Glomerular endothelial cell (primary cell): Measurements from ENCODE around the gene CD247. TPM values are rescaled to one million over a fixed set of nuclear protein-coding genes. Genes with fewer than 3 reads are reported as not detected.

ENCODE experiments used
- DNase-seq: peaks from one replicate; pipeline ENCODE4 v3.0.0-alpha.2; 2011; ENCODE audit warnings: low read depth, low spot score; ENCODE audit errors: extremely low read depth
- total RNA-seq: library from RNA; depleted of rRNA; stranded (reverse); fragments of >200 nt; gene quantifications from 2 replicates; pipeline ENCODE4 v1.2.3, GENCODE V29; 2015

CD247 gene
- total RNA-seq, 1 donor from 2014 or later = not detected

DNA sequence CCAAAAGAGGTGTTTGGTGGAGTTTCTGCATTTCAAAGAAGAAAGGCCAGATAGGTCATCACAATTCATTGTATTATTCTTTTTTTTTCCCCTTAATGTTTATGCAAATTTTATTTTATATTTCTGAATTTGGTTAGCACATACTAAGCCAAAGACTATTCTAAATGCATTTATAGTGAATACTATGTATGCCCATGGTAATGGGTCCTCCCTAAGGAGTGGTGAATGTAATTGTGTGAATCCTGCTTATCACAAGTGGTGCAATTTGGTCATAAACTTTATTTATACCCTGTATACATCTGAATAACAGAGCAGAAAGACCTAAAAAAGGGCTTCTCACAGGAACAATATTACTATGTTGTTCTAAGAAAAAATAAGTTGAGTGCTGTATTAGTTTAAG lies 99.1 kb downstream of the CD247 start:
- DNase-seq = no peak

DNA sequence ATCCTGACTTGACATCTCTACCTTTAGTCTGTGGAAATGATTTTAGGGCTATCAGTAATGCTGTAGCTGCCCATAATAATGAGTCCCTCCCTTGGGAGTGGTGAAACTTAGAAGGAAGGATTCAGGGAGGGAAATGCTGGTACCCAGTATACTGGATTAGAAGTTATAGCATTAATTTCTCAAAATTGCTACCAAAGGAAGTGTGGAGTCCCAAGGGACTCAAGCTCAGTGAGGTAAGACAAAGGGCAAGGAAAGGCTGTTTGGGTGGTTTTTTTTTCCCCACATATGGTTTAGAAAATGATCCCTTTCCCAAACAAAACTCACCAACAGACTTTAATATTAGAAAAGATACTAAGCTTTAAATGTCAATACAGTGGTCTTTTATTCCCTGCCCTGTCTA lies 99.9 kb downstream of the CD247 start:
- DNase-seq = no peak

DNA sequence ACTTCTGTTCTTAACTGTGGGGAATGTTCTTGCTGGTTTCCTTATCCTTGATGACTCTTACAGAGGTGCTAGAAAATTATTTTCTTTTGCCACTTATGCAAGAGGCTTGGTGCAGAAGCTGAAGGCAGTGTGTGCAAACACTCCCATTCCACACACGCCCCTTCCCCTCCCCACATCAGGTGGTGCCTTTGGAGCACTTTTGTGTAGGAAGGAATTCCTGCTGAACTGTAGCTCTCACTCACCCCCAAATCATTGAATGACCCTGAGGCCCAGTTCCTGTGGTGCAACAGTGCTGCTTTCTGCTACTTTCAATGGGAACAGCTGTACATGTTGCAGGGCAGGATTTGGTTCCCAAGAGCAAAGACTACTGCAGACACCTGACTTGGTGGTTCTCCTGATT lies 101.8 kb downstream of the CD247 start:
- no peak for DNase-seq

DNA sequence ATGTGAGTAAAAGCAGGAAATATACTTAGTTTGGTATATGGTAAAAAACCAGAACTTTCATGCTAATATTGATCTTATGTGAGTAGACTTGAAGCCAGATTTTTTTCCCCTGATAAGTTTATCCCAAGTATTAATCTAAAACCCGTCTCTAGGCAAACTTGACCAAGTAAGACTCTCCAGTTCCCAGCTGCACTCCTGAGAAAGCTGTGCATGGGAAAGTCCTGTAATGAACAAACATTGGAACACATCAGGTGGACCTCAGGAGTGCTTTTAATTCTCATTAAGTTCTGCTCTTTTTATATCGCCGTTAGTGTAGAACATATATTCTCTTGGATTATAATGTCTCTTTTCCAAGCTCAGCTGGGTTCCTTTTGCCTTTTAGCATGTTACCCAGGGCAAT lies 105.0 kb downstream of the CD247 start:
- no peak for DNase-seq

DNA sequence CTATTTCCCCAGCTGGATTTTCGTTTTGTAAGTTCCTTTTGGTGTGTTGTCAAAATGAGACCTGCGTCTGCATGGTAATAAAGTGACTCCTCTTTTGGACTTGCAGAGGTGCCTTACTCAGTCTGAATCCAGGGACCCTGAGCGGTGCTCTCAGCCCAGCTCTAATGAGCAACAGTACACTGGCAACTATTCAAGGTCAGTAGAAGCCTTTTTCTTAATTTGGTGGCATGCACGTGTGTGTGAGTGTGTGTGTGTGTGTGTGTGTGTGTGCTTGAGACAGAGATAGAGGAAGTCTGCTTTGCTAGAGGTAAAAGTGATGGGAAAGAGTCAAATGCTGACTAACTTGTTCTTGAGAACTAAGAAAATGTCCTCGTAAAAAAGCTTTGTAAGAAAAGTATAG lies 105.4 kb downstream of the CD247 start:
- DNase-seq = no peak

DNA sequence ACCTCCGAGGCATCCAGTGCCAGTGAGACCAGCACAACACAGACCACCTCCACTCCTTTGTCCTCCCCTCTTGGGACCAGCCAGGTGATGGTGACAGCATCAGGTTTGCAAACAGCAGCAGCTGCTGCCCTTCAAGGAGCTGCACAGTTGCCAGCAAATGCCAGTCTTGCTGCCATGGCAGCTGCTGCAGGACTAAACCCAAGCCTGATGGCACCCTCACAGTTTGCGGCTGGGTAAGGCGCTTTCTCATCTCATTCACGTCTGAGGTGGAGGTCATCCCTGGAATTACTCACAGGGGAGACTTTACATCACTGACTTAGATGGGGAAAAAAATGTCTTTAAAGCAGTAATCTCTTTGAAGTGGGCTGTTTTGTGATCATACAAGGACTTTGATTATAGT lies 106.3 kb downstream of the CD247 start:
- no peak for DNase-seq

DNA sequence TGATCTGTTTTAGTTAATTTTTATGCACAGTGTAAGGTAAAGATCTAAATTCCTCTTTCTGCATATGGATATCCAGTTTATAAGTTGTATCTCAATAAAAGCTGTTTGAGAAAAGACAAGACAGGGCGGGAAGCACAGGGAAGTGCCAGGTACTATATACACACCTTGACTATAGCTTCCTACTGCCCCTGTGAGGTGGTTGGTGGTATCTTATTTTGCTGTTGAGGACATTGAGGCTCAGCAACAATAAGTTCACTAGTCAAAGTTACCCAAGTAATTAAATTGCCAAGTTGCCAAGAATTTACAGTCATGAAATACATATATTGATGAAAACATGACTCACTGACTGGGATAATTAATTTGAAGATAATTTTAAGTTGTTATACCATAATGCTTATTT lies 109.1 kb downstream of the CD247 start:
- no peak for DNase-seq

DNA sequence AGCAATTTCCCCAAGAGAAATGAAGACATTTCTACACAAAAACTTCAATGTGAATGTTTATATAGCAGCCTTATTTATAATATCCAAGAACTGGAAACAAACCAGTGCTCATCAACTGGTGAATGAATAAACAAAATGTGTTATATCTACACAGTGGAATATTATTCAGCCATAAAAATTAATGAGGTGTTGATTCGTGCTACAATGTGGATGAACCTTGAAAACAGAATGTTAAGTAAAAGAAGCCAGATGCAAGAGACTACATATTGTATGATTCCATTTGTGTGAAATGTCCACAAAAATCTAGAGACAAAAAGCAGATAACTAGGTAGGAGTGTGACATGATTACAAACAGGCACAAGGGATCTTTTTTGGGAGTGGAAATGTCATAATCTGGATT lies 110.0 kb downstream of the CD247 start:
- no peak for DNase-seq

DNA sequence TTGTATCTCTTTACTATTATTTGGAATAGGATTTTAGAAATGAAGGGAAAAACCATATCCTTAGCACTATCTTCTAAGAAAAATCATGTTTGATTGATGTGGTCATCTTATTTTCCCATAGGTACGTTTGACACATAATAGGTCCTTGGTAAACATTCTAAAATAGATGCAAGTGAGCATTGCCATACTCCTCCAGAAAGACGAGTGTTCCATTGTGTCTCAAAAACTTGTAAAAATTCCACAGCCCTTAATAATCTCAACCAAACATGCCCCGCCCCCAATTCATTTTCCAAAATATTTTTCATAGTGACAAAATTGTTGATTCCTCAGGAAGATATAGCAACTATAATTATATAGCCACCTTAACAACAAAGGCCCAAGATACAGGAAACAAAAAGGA lies 113.4 kb downstream of the CD247 start:
- no peak for DNase-seq

DNA sequence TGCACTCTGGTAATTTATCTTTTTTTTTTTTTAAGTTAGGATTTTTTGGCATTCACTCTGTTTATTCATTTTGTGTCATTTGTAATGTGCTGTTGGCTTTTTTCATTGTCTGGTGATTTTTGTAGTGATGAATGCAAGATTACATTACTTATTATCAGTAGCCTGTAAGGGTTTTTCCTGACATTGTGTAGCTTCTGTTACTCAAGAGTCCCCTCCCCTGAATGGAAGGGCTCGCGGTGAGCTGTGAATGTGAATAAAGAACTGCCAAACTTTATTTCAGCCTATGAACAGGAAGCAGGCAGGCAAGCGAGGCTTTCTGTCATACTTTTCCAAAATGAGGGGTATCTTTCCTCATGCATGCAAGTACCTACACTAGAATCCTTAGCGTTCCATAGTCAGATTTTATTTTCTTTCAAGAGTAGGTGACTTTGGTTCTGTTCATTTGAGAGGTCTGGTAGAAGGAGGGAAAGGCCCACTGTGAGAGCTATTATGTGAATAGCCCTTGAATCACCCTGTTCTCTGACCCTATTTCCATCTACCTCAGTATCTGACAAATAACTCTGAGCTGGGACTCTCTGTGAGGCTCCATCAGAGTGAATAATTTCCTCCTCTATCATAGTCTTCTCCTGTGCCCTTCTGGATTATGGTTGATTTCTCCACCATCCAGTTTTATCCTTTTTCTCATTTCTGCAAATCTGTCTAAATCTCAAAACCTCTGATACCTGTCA lies 114.0 kb downstream of the CD247 start:
- DNase-seq = no peak

DNA sequence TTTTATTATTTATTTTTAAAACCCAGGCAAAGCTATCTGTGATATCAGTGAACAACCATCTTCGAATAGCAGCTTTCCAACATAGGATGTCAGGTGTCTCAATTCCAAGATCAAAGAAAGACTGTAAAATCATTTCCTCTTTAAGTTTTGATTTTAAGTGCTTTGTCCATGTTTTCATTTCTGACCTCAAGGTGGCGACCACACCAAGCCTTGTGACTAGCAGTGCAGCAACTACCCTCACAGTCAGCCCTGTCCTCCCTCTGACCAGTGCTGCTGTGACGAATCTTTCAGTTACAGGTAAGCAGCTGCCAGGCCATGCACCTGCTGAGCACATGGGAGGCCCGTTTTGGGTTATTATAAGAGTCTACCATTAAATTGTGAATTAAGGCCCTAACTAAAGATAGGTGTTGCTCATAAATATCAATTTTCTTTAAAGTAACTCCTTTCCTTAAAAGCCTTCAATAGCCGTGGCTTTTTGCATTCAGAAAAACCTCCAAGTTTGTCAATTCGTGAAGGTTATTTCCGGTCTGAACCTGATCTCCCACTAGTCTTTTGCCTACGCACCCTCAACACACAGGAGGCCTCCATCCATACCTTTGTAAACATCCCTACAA lies 117.0 kb downstream of the CD247 start:
- peak; percentile 16 for DNase-seq

DNA sequence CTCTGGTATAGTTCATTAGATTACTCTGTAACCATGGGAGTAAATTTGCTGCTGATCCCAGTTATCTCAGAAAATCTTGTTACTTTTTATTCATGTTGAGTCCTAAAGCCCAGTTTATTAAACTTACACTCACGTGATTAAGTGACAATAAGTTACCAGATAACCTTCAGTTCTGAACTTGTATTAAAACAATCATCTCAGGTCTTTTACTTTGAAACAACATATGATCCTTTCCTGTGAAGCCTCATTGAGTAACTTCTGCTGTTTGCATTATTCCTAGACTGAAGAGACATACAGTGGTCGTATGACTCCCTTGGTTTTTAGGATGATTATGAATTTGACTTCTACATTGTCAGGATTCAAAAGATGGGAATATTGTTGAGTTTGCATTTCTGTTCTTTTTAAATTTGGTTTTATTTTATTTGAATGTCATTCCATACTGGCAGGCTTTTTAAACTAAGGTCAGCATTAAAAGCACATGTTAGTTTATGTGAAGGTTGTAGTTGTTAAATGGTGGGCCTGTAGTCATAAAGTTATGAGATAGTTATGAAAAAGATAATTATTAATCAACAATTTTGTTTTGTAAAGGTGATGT lies 117.9 kb downstream of the CD247 start:
- DNase-seq = no peak

DNA sequence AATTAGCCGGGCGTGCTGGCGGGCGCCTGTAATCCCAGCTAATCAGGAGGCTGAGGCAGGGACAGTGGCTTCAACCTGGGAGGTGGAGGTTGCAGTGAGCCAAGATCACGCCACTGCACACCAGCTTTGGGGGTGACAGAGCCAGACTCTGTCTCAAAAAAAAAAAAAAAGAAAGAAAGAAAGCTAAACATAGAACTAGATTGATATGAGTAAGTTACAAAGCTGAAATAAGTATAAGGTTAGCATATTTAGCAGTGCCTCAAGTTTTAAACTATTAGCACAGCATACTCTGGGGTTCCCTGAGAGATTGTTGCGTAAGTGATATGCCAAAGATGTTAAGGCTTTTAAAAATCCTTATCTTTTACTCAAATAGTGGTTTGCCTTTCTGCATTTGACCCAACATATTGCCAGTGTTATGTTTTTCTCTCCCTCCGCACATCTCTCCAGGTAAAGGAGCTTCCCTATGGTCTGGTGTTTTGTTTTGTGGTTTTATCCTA lies 126.1 kb downstream of the CD247 start:
- DNase-seq = no peak

DNA sequence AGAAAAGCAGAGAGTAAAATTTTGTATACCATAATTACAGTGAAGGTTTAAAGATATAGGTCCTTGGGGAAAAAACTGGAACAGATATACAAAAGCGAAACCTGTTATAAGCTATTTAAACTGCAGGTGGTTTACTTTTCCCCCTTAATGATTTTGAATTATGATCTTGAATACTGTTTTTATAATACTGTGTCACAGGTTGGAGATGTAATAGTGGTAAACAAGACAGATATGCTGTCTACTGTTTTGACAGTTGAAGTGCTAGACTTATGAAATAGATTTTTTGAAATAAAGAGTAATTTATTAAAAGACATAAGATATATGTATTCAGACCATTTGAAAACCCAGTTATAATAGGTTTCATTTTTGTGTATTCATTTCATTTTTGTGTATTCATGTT lies 129.4 kb downstream of the CD247 start:
- no peak for DNase-seq

DNA sequence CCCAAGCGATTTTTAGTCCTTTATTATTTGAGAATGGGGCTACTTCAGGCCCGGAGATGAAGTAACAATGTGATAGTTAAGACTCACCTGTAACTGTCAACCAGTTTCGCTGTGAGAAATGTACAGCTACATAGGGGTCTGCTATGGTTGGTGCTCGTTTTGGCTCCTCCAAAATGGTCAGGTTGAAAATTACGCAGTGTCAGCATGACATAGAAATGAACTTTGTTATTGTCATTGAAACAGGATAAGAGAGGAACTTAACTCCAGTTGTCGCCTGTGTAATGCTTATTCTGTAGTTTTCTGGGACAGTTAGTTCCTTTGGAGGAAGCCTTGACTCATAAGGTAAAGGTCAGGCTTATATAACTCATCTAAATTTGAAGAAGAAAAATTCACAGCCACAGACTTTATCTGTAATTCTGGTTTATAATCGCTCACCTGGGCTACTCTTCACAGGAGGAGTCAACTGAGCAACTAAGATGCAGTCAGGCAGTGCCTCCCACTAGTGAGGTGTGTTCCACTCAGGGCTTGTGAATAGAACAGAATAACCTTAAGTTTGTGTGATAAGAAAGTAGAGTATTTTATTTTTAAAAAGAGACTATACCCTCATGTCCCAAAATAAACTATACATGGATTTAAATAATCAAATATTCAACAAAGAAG lies 130.9 kb downstream of the CD247 start:
- no peak for DNase-seq

Other genes with a start within 250 kb of the CD247 start
- 62.1 and 76.4 TPM in 2 replicates for gene CREG1, start 35.2 kb upstream of the CD247 start, total RNA-seq
- 5.8 and 7.1 TPM in 2 replicates for gene RCSD1, start 111.7 kb upstream of the CD247 start, total RNA-seq
- gene MPZL1, start 203.5 kb upstream of the CD247 start, total RNA-seq = 71.1 and 85.9 TPM in 2 replicates